GM10266 (cell line): ENCODE measurements around the gene CNKSR3.

ENCODE experiments used
- DNase-seq: peaks from one replicate; pipeline ENCODE4 v3.0.0; 2012; ENCODE audit errors: extremely low spot score
- TF ChIP-seq, protein P1 (sequence below): IDR thresholded peaks from 2 replicates; pipeline ENCODE4 v1.5.1; 2012; ENCODE audit warnings: mild to moderate bottlenecking, low read depth; ENCODE audit not compliant: control insufficient read depth, insufficient read depth; ENCODE audit errors: missing control alignments

The CNKSR3 gene

DNA sequence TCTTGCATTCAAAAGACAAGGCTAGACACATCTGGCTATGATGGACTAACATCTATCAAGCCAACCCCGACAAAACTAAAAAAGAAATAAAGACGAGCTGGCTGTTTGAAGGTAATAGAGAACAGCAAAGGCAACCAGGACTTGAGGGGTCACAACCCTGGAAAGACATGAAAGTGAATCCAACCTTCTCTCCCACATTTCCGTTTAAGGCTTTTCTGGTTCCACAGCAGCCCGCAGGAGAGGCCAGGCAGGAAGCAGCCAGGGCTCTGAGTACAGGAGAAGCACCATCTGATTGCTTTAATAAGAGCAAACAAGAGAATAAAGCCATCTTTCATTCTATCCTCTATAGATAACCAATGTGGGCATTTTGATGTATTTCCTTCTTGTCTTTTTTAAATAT, 14.3 kb downstream of the CNKSR3 start:
- no peak for DNase-seq
- TF ChIP-seq, protein P1, sequence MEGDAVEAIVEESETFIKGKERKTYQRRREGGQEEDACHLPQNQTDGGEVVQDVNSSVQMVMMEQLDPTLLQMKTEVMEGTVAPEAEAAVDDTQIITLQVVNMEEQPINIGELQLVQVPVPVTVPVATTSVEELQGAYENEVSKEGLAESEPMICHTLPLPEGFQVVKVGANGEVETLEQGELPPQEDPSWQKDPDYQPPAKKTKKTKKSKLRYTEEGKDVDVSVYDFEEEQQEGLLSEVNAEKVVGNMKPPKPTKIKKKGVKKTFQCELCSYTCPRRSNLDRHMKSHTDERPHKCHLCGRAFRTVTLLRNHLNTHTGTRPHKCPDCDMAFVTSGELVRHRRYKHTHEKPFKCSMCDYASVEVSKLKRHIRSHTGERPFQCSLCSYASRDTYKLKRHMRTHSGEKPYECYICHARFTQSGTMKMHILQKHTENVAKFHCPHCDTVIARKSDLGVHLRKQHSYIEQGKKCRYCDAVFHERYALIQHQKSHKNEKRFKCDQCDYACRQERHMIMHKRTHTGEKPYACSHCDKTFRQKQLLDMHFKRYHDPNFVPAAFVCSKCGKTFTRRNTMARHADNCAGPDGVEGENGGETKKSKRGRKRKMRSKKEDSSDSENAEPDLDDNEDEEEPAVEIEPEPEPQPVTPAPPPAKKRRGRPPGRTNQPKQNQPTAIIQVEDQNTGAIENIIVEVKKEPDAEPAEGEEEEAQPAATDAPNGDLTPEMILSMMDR = no peak

DNA sequence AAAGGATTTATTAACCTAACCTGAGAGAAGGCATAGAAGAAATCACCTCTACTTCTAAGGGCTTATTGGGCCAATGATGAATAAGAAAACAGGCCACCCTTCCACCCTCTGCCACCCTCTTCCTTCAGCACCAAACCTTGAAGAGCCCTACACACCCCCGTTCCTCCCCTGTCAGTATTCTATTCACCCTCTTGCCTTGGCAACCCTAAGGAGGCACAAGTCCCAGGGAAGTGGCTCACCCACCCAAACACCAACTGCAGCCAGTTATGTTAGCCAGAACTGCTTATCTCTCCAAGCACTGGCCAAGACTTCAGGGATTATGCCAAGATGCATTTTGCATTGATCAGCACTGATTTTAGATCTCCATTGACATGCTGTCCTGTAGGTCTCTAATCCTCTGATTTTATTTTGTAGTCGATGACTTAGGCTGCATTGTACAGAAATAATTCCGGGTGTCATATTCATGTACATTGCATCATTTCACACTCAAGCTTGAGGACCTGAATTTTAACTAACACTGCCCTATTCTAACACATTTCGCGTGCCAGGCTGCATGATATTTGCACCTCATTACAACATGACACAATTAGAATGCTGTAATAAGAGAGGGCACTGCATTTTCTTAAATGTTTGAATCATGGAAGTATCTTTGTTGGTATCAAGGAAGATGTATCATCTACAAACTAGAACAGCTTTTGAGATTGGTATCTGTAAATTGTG, 15.7 kb downstream of the CNKSR3 start:
- no peak for DNase-seq
- TF ChIP-seq, protein P1 = no peak

DNA sequence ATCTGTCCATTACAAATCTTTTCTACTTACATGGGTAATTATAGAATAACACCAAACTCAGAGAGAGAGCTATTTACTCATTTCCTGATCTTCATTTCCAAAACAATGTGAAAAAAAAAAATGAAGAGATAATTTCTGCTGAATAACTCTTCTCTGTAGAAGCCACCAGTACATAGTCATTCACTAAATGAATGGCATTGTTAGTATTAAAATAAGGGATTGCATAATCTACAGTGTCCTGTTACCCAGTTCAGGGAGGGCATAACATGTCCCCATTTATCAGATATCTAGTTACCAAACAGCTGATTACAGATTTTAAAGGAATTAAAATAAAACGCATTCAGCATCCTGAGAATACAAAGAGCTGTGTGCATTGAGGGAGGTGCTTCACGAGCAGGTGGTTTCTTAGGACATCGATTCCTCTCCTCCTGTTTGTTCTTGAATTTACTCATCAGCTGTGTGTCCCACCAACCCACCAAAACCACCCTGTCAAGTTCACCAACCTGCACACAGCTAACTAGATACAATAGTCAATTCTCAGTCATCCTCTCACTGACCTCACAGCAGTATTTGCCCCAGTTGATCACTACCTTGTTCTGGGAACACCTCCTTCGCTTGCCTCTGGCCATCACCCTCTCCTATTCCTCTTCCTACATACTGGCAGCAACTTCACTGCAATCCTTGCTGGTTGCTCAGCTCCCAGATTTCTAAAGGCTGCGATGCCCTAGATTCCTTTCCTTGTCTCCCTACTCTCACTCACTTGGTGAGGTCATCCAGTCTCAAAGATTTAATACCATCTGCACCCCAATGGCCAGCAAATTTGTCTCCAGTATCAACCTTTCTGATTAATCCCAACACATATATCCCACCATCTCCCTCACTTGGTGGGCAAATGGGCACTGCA, 18.7 kb downstream of the CNKSR3 start:
- no peak for DNase-seq
- TF ChIP-seq, protein P1 = no peak

DNA sequence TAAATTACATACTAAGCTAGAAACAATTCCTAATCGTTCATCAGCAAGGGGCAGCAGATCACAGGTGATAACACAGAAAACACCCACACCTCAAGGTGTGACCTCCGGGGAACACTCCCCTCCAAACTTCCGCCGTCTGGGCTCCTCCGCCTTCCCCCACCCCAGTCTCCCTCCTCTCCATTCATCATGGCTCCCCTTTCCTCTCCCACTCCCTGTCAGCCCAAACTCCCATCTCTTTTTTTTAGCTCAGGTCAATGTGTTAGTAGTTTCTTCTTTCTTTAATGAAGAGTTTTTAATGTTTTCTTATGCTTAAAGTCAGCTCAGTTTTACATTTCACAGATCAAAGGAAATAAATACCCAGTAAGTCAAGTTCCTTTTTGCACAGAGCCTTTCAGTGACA, 20.7 kb downstream of the CNKSR3 start:
- no peak for DNase-seq
- TF ChIP-seq, protein P1 = no peak

DNA sequence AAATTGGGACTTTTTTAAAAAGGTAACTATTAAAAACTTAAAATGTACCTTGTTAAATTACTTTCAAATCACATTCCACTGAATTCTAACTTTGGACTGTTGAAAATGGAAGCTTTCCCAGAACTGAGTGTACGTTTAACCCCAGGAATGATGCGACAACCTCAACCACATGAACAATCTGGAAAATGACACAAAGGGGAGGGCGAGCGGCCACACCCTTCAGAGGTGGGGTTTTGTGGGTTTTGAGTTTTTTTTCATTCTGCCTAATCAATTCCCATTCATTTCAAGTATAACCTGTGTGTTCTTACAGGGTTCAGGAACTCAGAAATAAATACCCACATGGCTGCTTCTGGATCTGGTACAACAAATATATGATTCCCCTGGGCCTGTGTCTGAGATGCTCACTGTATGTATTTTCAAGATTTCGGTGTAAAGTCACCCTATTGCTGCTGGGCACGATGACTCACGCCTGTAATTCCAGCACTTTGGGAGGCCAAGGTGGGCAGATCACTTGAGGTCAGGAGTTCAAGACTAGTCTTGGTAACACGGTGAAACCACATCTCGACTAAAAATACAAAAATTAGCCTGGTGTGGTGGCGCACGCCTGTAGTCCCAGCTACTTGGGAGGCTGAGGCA, 21.6 kb downstream of the CNKSR3 start:
- DNase-seq = no peak
- TF ChIP-seq, protein P1 = no peak

GRCh38 chr6:154488248-154488593, 22.3 kb downstream of the CNKSR3 start:
- DNase-seq = no peak
- TF ChIP-seq, protein P1 = no peak
